B cell (primary cell): ENCODE results near the gene GPHN. TPM values are rescaled to one million over a fixed set of nuclear protein-coding genes. Genes with fewer than 3 reads are reported as not detected.

Experiments used
- ATAC-seq: fragments of 200-7000 bp; cut with Tn5 transposase; one replicate; pipeline ENCODE4 v1.10.0; 2021; ENCODE audit warnings: low read depth, mild to moderate bottlenecking, moderate number of reproducible peaks, moderate library complexity
- CTCF ChIA-PET: fragments of 350-600 bp; sonication (Branson Sonifier 250); formaldehyde crosslinking; loops from one replicate; lab custom pipeline; 2021; ENCODE audit warnings: antibody characterized with exemption, inconsistent platforms; lab: Charles Lee
- POLR2A ChIA-PET: fragments of 350-600 bp; sonication (Branson Sonifier 250); formaldehyde crosslinking; loops from one replicate; lab custom pipeline; 2021; ENCODE audit warnings: antibody characterized with exemption; lab: Charles Lee
- DNase-seq: peaks from one replicate; pipeline ENCODE4 v3.0.0; 2013
- H2AFZ ChIP-seq: 2 replicates; pipeline ENCODE4 v1.6.1; 2012; ENCODE audit warnings: mild to moderate bottlenecking, low read depth, low read length; ENCODE audit not compliant: insufficient read depth, poor library complexity, severe bottlenecking
- H3K27ac ChIP-seq, 2 donors: 1 replicate in 1 of 2; 2 replicates in 1 of 2; pipeline ENCODE4 v1.5.1; 2012 to 2013; ENCODE audit warnings: low read length in 2 of 2, mild to moderate bottlenecking in 2 of 2, moderate library complexity in 1 of 2
- H3K27me3 ChIP-seq, 4 experiments: fragments of 200-600 bp in 1 of 4; sonication (generic) in 1 of 4; replicated peaks in 1 of 4; 1 replicate in 2 of 4; 2 replicates in 2 of 4; pipeline versions ENCODE4 v1.6.1 to v1.7.0; 2013 to 2016; ENCODE audit warnings: low read length in 3 of 4, mild to moderate bottlenecking in 2 of 4, mixed read lengths in 1 of 4, moderate library complexity in 1 of 4; ENCODE audit not compliant: insufficient read depth in 4 of 4, control insufficient read depth in 3 of 4; ENCODE audit errors: control extremely low read depth in 1 of 4
- H3K36me3 ChIP-seq, 2 experiments: replicated peaks in 1 of 2; 1 replicate in 1 of 2; 2 replicates in 1 of 2; pipeline versions ENCODE4 v1.6.1 to v1.7.1; 2013; ENCODE audit warnings: low read length in 1 of 2; ENCODE audit not compliant: insufficient read depth in 2 of 2, control insufficient read depth in 1 of 2; ENCODE audit errors: control extremely low read depth in 1 of 2, extremely low read depth in 1 of 2
- H3K4me1 ChIP-seq, 2 donors: fragments of 200-600 bp in 1 of 2; sonication (generic) in 1 of 2; 1 replicate in 1 of 2; 2 replicates in 1 of 2; pipeline versions ENCODE4 v1.5.1 to v1.6.1; 2013 to 2017; ENCODE audit warnings: low read length in 2 of 2; ENCODE audit not compliant: control insufficient read depth in 2 of 2, insufficient read depth in 2 of 2
- H3K4me2 ChIP-seq: replicated peaks from 2 replicates; pipeline ENCODE3; 2012; ENCODE audit warnings: mild to moderate bottlenecking, low read depth, low read length; ENCODE audit not compliant: poor library complexity, severe bottlenecking
- H3K4me3 ChIP-seq, 5 experiments: fragments of 200-600 bp in 1 of 5; sonication (generic) in 1 of 5; 1 replicate in 3 of 5; 2 replicates in 2 of 5; pipeline versions ENCODE4 v1.5.1 to v1.7.0; 2011 to 2016; ENCODE audit warnings: low read length in 4 of 5, mild to moderate bottlenecking in 4 of 5, low read depth in 2 of 5, control low read depth in 1 of 5, moderate library complexity in 1 of 5; ENCODE audit not compliant: insufficient read depth in 1 of 5; ENCODE audit errors: control extremely low read depth in 1 of 5, extremely low read depth in 1 of 5
- H3K79me2 ChIP-seq: fragments of 200-600 bp; sonication (generic); one replicate; pipeline ENCODE4 v1.6.0; 2016; ENCODE audit warnings: low read length; ENCODE audit not compliant: control insufficient read depth, insufficient read depth
- H3K9ac ChIP-seq: fragments of 200-600 bp; sonication (generic); 2 replicates; pipeline ENCODE4 v1.6.1; 2017; ENCODE audit warnings: mild to moderate bottlenecking, low read length, moderate library complexity
- H3K9me3 ChIP-seq, 3 donors: one replicate each; pipeline versions ENCODE4 v1.6.1 to v1.7.1; 2013; ENCODE audit warnings: low read length in 2 of 3; ENCODE audit not compliant: control insufficient read depth in 2 of 3, insufficient read depth in 1 of 3; ENCODE audit errors: control extremely low read depth in 1 of 3
- H4K20me1 ChIP-seq: 2 replicates; pipeline ENCODE4 v1.6.0; 2012; ENCODE audit warnings: mild to moderate bottlenecking, low read length; ENCODE audit not compliant: insufficient read depth, control insufficient read depth, poor library complexity, severe bottlenecking
- H3K27ac Mint-ChIP-seq: one replicate; pipeline ENCODE4 v1.8.0; 2021; ENCODE audit warnings: mixed read lengths
- H3K27me3 Mint-ChIP-seq: one replicate; pipeline ENCODE4 v1.8.0; 2021; ENCODE audit warnings: mixed read lengths
- H3K4me1 Mint-ChIP-seq: one replicate; pipeline ENCODE4 v1.8.0; 2021; ENCODE audit warnings: mixed read lengths
- H3K4me3 Mint-ChIP-seq: one replicate; pipeline ENCODE4 v1.8.0; 2021; ENCODE audit warnings: mixed read lengths
- H3K9me3 Mint-ChIP-seq: one replicate; pipeline ENCODE4 v1.8.0; 2022; ENCODE audit warnings: mixed read lengths; ENCODE audit not compliant: insufficient read depth
- EZH2 ChIP-seq: IDR thresholded peaks from 2 replicates; pipeline ENCODE4 v1.6.1; 2012; ENCODE audit warnings: borderline replicate concordance, low read depth, mild to moderate bottlenecking, moderate library complexity, low read length; ENCODE audit not compliant: insufficient read depth, poor library complexity, severe bottlenecking
- WGBS: methylation state at CpG from one replicate; pipeline ENCODE4 v1.1.5; 2013; ENCODE audit warnings: missing lambda C conversion rate; ENCODE audit not compliant: insufficient coverage; 5-methylcytosine and 5-hydroxymethylcytosine counted together
- intact Hi-C: fragments of 100-400 bp; cut with micrococcal nuclease; formaldehyde crosslinking; loops from one replicate; pipeline ENCODE4 v1.10.0; 2022
- polyA plus RNA-seq: library from polyadenylated mRNA; depleted of rRNA; stranded (reverse); fragments of >200 nt; gene quantifications from 2 replicates; pipeline ENCODE4 v1.2.3, GENCODE V29; 2012
- total RNA-seq, 2 donors: library from RNA; stranded (reverse); fragments of 120-200 nt in 1 of 2; gene quantifications; 1 replicate in 1 of 2; 2 replicates in 1 of 2; pipeline versions ENCODE4 v1.2.3 to v1.2.4, GENCODE V29; 2013 to 2022
- TF ChIP-seq, protein P1 (sequence below): fragments of 200-600 bp; IDR thresholded peaks from one replicate; pipeline ENCODE4 v1.8.0; 2022; ENCODE audit warnings: antibody characterized with exemption, mild to moderate bottlenecking

Gene GPHN
- total and polyA plus RNA-seq, 2 donors (not counting 1 experiment from before 2014, with no cell fraction given) = 3.4 to 18.0 TPM

- intact Hi-C loops = no loop called here
- Histone ChIP-seq H3K4me1 (no peaks in the 10 kb centered on the region), H2AFZ (no peak overlapping the region), H4K20me1 (no peaks in the 10 kb centered on the region), H3K36me3 (no peaks in the 10 kb centered on the region), H3K4me2 (no peak overlapping the region), H3K27ac (no peak overlapping the region), H3K9ac (no peak overlapping the region), H3K4me3 (no peak overlapping the region), H3K27me3 (no peaks in the 10 kb centered on the region), H3K79me2 (no peaks in the 10 kb centered on the region), H3K9me3 (peaks cover 0 to 18% (median 11%) of the 10 kb centered on the region in 3 donors)
- H3K4me3 Mint-ChIP-seq = no peak overlapping the region
- no peak for ATAC-seq
- ChIA-PET CTCF (interaction anchor here (2.7 kb wide), 1 partner anchor 114 kb away, joined by 11 read pairs; no protein-coding TSS in a partner anchor), POLR2A (no interaction called here)
- TF ChIP-seq EZH2 = no peak
- TF ChIP-seq, protein P1, sequence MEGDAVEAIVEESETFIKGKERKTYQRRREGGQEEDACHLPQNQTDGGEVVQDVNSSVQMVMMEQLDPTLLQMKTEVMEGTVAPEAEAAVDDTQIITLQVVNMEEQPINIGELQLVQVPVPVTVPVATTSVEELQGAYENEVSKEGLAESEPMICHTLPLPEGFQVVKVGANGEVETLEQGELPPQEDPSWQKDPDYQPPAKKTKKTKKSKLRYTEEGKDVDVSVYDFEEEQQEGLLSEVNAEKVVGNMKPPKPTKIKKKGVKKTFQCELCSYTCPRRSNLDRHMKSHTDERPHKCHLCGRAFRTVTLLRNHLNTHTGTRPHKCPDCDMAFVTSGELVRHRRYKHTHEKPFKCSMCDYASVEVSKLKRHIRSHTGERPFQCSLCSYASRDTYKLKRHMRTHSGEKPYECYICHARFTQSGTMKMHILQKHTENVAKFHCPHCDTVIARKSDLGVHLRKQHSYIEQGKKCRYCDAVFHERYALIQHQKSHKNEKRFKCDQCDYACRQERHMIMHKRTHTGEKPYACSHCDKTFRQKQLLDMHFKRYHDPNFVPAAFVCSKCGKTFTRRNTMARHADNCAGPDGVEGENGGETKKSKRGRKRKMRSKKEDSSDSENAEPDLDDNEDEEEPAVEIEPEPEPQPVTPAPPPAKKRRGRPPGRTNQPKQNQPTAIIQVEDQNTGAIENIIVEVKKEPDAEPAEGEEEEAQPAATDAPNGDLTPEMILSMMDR = no peak
- no peaks in the 10 kb centered on the region for H3K4me1 Mint-ChIP-seq
- no peak overlapping the region for H3K27ac Mint-ChIP-seq
- H3K9me3 Mint-ChIP-seq = peaks cover 14% of the 10 kb centered on the region
- no peak for DNase-seq
- no peaks in the 10 kb centered on the region for H3K27me3 Mint-ChIP-seq
- WGBS = 98% methylated on average over 5 of the region's 5 CpGs
Measured at GRCh38 chr14:67172056-67172455, 664.1 kb downstream of the GPHN start.

- Histone ChIP-seq H3K9me3 (peaks cover 0 to 18% (median 11%) of the 10 kb centered on the region in 3 donors), H3K4me2 (no peak overlapping the region), H3K4me1 (no peaks in the 10 kb centered on the region), H3K27me3 (no peaks in the 10 kb centered on the region), H3K4me3 (no peak overlapping the region), H3K9ac (no peak overlapping the region), H2AFZ (no peak overlapping the region), H3K27ac (no peak overlapping the region), H4K20me1 (no peaks in the 10 kb centered on the region), H3K36me3 (no peaks in the 10 kb centered on the region), H3K79me2 (no peaks in the 10 kb centered on the region)
- ATAC-seq (no peak), DNase-seq (no peak)
- WGBS = 100% methylated on average over 1 of the region's 1 CpG
- CTCF ChIA-PET = interaction anchor here (2.7 kb wide), 1 partner anchor 113 kb away, joined by 11 read pairs; no protein-coding TSS in a partner anchor
- H3K27me3 Mint-ChIP-seq = no peaks in the 10 kb centered on the region
- no peaks in the 10 kb centered on the region for H3K4me1 Mint-ChIP-seq
- intact Hi-C loops = no loop called here
- no peak overlapping the region for H3K4me3 Mint-ChIP-seq
- TF ChIP-seq EZH2 = no peak
- TF ChIP-seq, protein P1 = no peak
- POLR2A ChIA-PET = no interaction called here
- peaks cover 15% of the 10 kb centered on the region for H3K9me3 Mint-ChIP-seq
- no peak overlapping the region for H3K27ac Mint-ChIP-seq
Measured at GRCh38 chr14:67172520-67172919, 664.6 kb downstream of the GPHN start.
